GM19035 (cell line): ENCODE data around the gene ARHGAP10.

Experiments
- ATAC-seq: cut with Tn5 transposase; IDR thresholded peaks from one replicate; pipeline ENCODE4 v1.9.1; 2021; ENCODE audit not compliant: unreplicated experiment

The ARHGAP10 gene

GRCh38 chr4:147943159-147943638 lies 211.3 kb downstream of the ARHGAP10 start:
- peak; percentile 92 for ATAC-seq

GRCh38 chr4:147944249-147944648 lies 212.4 kb downstream of the ARHGAP10 start:
- no peak for ATAC-seq

DNA sequence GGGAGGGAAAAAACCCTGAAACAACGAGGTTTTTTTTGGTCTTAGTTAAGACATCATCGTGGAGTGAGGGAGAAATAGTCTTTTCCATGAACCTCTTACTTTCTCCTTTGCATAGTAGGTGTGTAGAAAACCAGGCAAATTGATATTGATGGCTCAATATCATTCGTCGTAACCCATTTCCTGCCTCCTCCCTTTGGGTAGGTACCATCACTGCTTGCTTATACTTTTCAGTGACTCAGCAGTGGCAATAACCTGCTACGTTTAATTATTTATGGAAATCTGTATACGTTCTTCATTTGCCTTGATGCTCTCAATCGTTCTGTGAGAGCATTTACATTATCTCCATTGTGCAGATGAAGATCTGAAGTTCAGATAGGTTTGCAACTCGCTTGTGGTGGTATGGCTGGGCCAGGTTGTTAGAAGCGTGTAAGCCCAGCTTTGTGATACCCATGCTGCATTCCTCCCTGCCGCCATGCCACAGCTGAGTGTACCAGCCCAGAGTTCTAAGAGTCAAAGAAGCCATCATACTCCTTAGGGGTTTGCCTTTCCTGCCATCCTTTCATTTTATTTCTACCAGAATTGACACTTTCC lies 212.9 kb downstream of the ARHGAP10 start:
- ATAC-seq: no peak

DNA sequence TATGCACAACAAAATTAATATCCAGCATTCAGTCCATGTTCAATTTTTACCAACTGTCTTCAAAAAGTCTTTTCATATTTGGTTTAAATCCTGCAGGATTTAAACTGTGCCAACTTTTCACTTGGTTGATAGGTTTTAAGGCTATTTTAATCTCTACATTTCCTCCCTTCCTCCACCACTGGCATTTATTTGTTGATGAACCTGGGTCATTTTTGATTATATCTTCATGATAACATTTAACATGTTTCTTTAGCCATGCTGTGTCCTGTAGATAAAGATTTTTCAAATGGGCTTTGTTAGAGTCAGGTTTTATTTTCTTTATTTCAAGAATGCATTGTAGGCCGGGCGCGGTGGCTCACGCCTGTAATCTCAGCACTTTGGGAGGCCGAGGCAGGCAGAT lies 216.4 kb downstream of the ARHGAP10 start:
- ATAC-seq: no peak

- ATAC-seq: no peak
Measured at GRCh38 chr4:147950261-147950660, 218.4 kb downstream of the ARHGAP10 start.

DNA sequence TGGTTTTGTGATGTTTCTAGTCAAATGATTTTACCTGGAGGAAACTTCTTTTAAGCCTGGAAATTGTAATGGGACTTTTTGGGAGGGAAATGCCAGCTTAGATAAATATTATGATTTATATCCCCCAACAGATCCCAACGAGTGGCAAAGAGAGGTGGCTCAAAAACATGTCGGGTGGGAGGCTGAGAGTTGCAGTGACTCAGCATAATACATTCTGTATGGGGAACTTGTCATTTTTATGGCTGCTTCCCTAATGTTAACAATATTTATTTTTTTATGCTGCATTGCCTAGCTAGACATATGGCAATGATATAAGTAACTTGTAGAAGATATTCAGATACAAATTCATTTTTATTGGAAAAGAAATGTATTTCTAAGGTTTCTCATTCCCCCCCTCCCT lies 219.0 kb downstream of the ARHGAP10 start:
- ATAC-seq: no peak

GRCh38 chr4:147954850-147955249 lies 223.0 kb downstream of the ARHGAP10 start:
- ATAC-seq: no peak

DNA sequence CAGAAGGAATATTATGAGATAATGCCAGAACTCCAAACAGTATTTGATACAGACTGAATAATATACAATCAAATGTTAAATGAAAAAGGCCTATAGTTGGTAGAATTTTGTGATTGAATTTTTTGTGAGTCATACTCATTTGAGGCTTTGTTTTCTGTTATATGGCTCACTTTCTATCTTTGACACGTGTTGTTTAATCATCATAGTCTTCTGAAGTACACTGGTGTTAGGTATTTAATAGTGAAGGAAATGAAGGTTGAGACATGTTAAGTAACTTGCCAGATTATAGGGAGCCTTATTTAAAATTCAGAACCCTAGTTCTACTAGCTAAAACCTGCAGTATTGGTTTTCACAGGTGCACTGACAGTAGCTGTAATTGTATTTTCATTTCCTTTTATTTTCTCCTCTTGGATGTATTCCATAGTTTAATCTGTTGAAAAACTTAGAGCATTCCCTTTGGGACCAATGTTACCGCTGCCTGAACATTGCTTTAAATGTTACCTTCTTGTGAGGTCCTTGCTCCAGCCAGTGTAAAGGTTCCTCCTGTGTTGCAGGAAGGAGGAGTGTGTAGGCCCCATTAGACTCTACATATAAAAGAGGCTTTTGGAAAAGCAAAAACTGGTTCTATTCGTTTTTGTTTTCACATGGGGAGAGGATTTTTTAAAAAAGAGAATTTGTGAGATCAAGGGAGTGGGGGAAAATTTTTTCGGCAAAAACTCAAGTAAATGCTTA lies 224.1 kb downstream of the ARHGAP10 start:
- no peak for ATAC-seq

GRCh38 chr4:147957446-147957845 lies 225.6 kb downstream of the ARHGAP10 start:
- ATAC-seq: no peak

DNA sequence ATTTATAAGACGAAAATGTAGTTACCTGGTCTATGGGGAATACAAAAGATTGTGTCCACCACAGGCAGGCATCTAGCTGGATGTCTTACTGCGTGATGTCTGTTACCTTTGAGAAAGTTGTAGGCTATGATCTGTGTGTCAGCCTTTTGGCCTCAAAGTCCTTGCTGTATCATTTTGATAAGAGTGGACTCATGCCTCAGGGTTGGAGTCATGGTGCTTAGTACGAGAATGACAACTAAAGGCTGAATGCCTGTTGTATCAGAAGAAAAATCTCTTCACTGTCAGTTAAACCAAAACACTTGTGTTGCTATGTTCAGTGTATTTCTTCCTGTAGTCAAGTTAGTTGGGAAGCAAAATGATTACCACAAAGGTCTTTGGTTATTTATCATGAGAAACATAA lies 226.2 kb downstream of the ARHGAP10 start:
- no peak for ATAC-seq

- ATAC-seq: no peak
Measured at GRCh38 chr4:147958489-147959065, 226.7 kb downstream of the ARHGAP10 start.

- ATAC-seq: no peak
Measured at GRCh38 chr4:147960971-147961370, 229.1 kb downstream of the ARHGAP10 start.

DNA sequence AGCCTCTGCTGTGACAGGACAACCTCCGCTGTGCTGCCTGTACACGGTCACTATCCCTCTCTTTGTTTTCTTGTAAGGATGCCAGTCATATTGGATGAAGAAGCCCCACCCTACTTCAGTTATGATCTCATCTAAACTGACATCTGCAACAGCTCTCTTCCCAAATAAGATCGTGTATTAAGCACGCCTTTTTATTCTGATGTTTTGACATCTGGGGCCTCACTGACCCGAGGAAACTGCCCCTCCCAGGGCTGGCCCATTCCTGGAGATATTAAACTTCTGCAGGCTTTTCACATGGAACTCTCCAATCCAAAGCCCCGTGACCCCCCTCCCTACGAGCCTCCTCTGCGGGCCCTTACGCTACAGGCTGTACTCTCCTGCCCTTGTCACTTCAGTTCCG lies 232.0 kb downstream of the ARHGAP10 start:
- ATAC-seq: no peak

DNA sequence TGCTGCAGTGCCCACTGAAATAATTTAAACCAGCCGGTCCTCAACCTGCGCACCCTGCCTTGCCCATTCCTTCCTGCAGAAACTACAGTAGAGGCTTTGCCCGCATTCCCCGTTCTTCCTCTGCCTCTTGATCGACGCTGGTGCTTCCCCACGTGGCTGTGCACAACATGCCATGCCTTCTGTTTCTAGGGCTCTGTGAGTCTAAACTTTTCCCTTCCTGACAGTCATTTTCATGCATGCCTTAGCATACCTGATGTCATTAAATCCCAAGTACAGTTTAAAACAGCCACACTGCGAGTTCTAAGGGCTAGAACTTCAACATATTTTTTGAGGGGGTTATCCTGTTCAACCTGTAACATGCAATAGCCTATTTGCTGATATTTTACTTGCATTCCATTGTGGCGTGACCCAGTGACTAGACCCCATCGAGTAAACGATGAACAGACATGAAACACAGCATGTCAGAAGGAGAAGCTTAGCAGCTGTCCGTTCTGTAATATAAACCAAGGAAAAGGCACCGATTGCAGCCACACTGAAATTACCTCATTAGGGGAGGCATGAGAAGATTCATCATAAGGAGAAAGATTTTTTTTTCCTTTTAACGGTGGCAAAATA lies 232.5 kb downstream of the ARHGAP10 start:
- ATAC-seq: no peak

DNA sequence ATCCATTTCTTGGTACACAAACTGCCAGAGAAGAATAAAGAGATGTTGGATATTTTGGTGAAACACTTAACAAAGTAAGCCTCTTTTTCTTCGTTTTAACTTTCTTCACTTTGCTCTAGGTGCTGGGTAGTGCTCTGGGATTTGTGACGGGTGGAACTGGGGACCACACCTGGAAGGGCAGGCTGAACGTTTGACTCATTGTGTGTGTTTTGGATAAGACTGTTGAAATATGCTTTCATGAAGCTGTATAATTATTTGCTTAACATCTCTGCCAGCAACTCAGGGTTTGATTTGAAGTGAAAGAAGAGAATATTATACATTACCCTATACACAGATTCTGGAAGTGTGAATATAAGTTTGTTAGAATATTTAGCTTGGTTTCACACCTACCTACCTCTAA lies 233.2 kb downstream of the ARHGAP10 start:
- ATAC-seq: no peak

DNA sequence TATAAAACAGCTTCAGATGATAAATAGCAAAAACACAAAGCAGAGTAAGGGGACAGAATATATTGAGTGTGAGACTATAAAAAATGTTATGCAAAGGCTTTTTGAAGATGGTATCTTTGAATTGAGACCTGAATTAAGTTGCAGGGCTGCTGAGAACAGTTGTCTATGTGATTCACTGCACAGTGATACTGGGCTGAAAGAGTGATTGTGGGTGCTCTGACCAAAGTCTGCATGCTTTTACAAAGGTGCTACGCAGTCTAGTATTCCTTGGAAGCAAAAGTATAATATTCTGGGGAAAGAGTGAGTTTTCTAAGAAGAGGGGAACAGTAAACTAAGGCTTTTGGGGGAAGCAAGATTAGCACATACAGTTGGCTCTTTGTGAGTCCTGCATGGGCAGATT lies 234.0 kb downstream of the ARHGAP10 start:
- ATAC-seq: no peak

DNA sequence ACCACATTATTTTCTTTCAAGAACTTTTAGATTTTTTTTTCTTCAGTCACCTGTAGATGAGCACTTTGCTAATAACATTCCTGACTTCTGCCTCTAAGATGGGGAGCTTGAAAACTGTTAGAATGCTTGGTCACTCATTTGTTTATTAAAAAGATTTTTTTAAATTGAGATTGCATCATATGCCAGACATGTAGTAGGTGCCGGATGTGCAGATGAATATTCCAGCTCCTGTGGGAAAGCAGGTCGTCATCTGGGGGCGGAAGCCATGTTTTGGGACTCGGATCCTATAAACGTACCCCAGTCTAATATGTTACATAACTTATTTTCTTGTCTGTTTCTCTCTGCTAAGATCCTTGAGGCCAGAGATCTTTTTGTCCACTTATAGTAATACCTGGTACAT lies 236.8 kb downstream of the ARHGAP10 start:
- ATAC-seq: no peak

- peak; percentile 68 for ATAC-seq
Measured at GRCh38 chr4:147969573-147970385, 237.9 kb downstream of the ARHGAP10 start.

DNA sequence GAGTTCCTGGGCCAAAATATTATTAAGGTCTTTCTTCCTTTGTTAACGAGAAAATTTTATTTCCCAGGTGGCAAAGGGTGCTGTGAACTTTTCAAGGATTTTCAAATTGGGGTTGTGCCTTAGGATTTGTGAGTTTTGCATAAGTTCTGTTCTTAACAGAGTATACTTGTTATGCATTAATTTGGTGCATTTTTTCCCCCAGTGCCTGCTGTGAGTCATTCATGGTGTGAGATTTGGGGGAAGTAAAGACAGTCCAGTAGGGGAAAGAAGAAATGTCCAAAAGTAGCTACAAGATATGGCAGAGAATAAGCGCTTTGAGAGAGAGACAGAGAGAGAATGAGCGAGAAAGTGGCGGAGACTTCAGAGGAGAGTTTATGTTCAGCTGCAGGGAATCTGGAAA lies 239.2 kb downstream of the ARHGAP10 start:
- ATAC-seq: no peak

DNA sequence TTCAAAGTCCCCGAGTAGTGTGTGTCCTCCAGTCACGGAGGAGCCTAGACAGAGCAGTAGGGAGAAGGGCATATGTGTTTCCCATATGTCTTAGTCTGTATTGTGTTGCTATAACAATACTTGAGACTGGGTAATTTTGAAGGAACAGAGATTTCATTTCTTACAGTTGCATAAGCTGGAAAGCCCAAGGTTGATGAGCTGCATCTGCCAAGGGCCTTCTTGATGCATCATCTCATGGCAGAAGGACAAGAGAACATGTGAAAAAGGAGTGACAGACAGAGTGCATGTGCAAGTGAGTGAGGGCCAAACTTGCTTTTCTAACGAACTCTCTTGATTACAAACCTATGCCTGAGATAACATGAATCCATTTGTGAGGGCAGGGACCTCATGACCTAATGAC lies 243.4 kb downstream of the ARHGAP10 start:
- no peak for ATAC-seq
